ENCODE results near the gene BPIFB3. TPM values are rescaled to one million over a fixed set of nuclear protein-coding genes. Genes with fewer than 3 reads are reported as not detected.

Gene BPIFB3
- total RNA-seq, 4 donors from 2014 or later: not detected

- Histone ChIP-seq H3K9me3 (no peaks in the 10 kb centered on the region), H3K27ac (no peak overlapping the region), H3K36me3 (no peaks in the 10 kb centered on the region), H3K4me3 (no peak overlapping the region), H3K27me3 (no peaks in the 10 kb centered on the region), H3K4me1 (no peaks in the 10 kb centered on the region)
- DNase-seq (no peak), ATAC-seq (no peak)
- no peak for TF ChIP-seq CTCF (IDR thresholded peaks at IDR 0.05 in 4 of 5, conservative IDR thresholded peaks at IDR 0.05 in 1 of 5)
- no peak for TF ChIP-seq POLR2A (IDR thresholded peaks at IDR 0.05)
- in situ Hi-C loops (cut with MboI; ENCODE audit: low sequenced_read_pairs in 4 of 4) (no loop called here), intact Hi-C loops (cut with DNase I; ENCODE audit: low total_unique reads) (no loop called here)
Observed at GRCh38 chr20:33086052-33086722, 32.5 kb downstream of the BPIFB3 start.

GRCh38 chr20:33091147-33091546 lies 37.4 kb downstream of the BPIFB3 start:
- in situ Hi-C loops (cut with MboI; ENCODE audit: low sequenced_read_pairs in 4 of 4): no loop called here

GRCh38 chr20:33091693-33092092 lies 38.0 kb downstream of the BPIFB3 start:
- Histone ChIP-seq H3K36me3 (no peaks in the 10 kb centered on the region), H3K27me3 (no peaks in the 10 kb centered on the region), H3K9me3 (no peaks in the 10 kb centered on the region), H3K4me3 (no peak overlapping the region), H3K4me1 (no peaks in the 10 kb centered on the region), H3K27ac (no peak overlapping the region)
- no peak for TF ChIP-seq POLR2A (IDR thresholded peaks at IDR 0.05)
- no peak for TF ChIP-seq CTCF (IDR thresholded peaks at IDR 0.05 in 4 of 5, conservative IDR thresholded peaks at IDR 0.05 in 1 of 5)
- ATAC-seq (no peak), DNase-seq (no peak)
- intact Hi-C loops (cut with DNase I; ENCODE audit: low total_unique reads): no loop called here
- in situ Hi-C loops (cut with MboI; ENCODE audit: low sequenced_read_pairs in 4 of 4): no loop called here

More at GRCh38 chr20:33091147-33091546, 37.4 kb downstream of the BPIFB3 start:
- ATAC-seq (no peak), DNase-seq (no peak)
- Histone ChIP-seq H3K4me1 (no peaks in the 10 kb centered on the region), H3K27me3 (no peaks in the 10 kb centered on the region), H3K4me3 (no peak overlapping the region), H3K27ac (no peak overlapping the region), H3K36me3 (no peaks in the 10 kb centered on the region), H3K9me3 (no peaks in the 10 kb centered on the region)
- TF ChIP-seq CTCF (IDR thresholded peaks at IDR 0.05 in 4 of 5, conservative IDR thresholded peaks at IDR 0.05 in 1 of 5) (no peak), POLR2A (IDR thresholded peaks at IDR 0.05) (no peak)
- intact Hi-C loops (cut with DNase I; ENCODE audit: low total_unique reads): no loop called here

- Histone ChIP-seq H3K36me3 (no peaks in the 10 kb centered on the region), H3K4me1 (no peaks in the 10 kb centered on the region), H3K4me3 (no peak overlapping the region), H3K27ac (no peak overlapping the region), H3K9me3 (no peaks in the 10 kb centered on the region), H3K27me3 (no peaks in the 10 kb centered on the region)
- ATAC-seq (no peak), DNase-seq (no peak)
- TF ChIP-seq POLR2A (IDR thresholded peaks at IDR 0.05) (no peak), CTCF (IDR thresholded peaks at IDR 0.05 in 4 of 5, conservative IDR thresholded peaks at IDR 0.05 in 1 of 5) (no peak)
- intact Hi-C loops (cut with DNase I; ENCODE audit: low total_unique reads): no loop called here
- in situ Hi-C loops (cut with MboI; ENCODE audit: low sequenced_read_pairs in 4 of 4): no loop called here
Observed at GRCh38 chr20:33092361-33092760, 38.7 kb downstream of the BPIFB3 start.

GRCh38 chr20:33093074-33093473 lies 39.4 kb downstream of the BPIFB3 start:
- no peak for ATAC-seq
- no peak for TF ChIP-seq CTCF (IDR thresholded peaks at IDR 0.05 in 4 of 5, conservative IDR thresholded peaks at IDR 0.05 in 1 of 5)
- no peak for TF ChIP-seq POLR2A (IDR thresholded peaks at IDR 0.05)
- Histone ChIP-seq H3K9me3 (no peaks in the 10 kb centered on the region), H3K4me3 (no peak overlapping the region), H3K27ac (no peak overlapping the region), H3K27me3 (no peaks in the 10 kb centered on the region), H3K4me1 (no peaks in the 10 kb centered on the region), H3K36me3 (no peaks in the 10 kb centered on the region)
- in situ Hi-C loops (cut with MboI; ENCODE audit: low sequenced_read_pairs in 4 of 4): no loop called here
- no peak for DNase-seq
- intact Hi-C loops (cut with DNase I; ENCODE audit: low total_unique reads): no loop called here

Measured in gastrocnemius medialis (tissue), 4 donors.